ENCODE measurements around the gene RAB11FIP5. TPM values are rescaled to one million over a fixed set of nuclear protein-coding genes. Genes with fewer than 3 reads are reported as not detected.

RAB11FIP5 gene, protein sequence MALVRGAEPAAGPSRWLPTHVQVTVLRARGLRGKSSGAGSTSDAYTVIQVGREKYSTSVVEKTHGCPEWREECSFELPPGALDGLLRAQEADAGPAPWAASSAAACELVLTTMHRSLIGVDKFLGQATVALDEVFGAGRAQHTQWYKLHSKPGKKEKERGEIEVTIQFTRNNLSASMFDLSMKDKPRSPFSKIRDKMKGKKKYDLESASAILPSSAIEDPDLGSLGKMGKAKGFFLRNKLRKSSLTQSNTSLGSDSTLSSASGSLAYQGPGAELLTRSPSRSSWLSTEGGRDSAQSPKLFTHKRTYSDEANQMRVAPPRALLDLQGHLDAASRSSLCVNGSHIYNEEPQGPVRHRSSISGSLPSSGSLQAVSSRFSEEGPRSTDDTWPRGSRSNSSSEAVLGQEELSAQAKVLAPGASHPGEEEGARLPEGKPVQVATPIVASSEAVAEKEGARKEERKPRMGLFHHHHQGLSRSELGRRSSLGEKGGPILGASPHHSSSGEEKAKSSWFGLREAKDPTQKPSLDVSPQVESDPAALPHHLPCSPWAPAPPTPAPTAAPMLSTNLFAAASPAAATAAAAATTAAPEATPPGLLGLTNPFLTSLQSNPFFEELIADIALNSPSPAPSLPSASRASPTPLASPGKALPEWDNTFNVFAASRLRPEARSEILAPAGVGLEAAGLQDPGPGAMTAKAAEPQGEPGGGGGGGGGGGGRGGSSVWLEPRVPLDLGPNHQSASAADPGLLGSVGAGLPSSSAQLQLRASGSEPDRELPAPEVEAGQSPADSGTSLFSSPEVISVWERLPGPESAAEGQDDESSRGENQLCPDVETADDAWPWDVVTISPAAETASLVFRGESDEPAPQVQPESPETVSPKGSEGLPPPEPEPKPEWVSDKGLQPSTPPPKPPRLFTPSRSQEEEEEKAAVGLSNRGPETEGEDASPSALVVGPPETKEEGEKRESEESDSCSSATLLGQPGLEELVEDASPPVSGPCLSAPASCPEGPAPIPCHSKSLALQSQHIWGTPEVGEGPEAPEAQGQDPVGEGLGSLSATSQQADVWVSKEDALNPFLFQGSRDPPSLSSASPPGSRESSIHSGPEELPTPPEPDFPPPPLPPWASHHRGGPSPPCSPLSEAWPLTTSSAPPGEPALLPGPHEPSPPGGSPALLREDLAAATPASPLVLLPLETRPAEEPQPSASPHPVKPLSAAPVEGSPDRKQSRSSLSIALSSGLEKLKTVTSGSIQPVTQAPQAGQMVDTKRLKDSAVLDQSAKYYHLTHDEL (N-terminal part only)
- polyA plus RNA-seq (2012; ENCODE audit: insufficient read length, low read depth): 5.8 TPM

GRCh38 chr2:73112913-73113854, at the start of gene RAB11FIP5:
Gene RAB11FIP5 (minus strand): TSS chr2:73112948. CDS start chr2:73112777, 171 bp downstream.
- 0 out of 2 replicates have a peak, but pooled peaks have one; percentile 18 for TF ChIP-seq POLR2AphosphoS5 (IDR thresholded peaks at IDR 0.05; ENCODE audit: low read depth, low read length)
- TF ChIP-seq REST (IDR thresholded peaks at IDR 0.05; ENCODE audit: insufficient read depth in 1 of 2, low read depth in 2 of 2, low read length in 2 of 2): no peak
- no peak for TF ChIP-seq TAF1 (IDR thresholded peaks at IDR 0.05; ENCODE audit: borderline replicate concordance, insufficient read depth, low read length)
- TF ChIP-seq SIN3A (IDR thresholded peaks at IDR 0.05; ENCODE audit: borderline replicate concordance, insufficient read depth, low read length): no peak
- TF ChIP-seq FOXP2 (optimal IDR thresholded peaks at IDR 0.05; ENCODE audit: borderline replicate concordance, extremely low read depth, extremely low read length, insufficient read depth): no peak

DNA sequence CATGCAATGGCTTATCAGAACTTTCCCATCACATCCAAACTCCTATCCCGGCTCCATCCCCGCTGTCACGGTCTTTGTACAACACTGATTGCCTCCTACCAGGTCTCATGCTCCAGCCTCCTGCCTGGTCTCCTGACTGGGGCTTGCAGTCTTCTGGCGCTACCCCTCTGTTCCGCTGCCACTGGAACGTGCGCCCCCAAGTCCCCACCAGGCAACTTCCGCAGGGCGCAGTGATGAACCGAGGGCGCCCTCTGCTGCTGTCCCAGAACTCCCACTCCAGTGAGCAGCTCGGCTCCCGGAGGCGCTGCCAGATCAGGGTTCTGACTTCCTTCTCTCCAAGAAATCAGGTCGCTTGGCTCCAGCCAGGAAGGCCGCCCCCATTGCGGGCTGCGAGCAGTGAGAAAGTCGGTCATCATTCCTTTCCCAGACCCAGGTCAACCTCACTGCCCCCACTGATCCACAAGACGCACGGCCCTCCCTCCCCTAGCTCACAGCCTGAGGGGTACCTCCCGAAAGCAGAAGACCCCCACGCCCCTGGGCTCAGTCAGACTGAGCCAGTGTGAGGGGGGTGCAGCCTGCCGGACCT, 43.9 kb upstream of the RAB11FIP5 start:
- TF ChIP-seq POLR2AphosphoS5 (IDR thresholded peaks at IDR 0.05; ENCODE audit: low read depth, low read length) (no peak), SIN3A (IDR thresholded peaks at IDR 0.05; ENCODE audit: borderline replicate concordance, insufficient read depth, low read length) (no peak), TAF1 (IDR thresholded peaks at IDR 0.05; ENCODE audit: borderline replicate concordance, insufficient read depth, low read length) (no peak), FOXP2 (optimal IDR thresholded peaks at IDR 0.05; ENCODE audit: borderline replicate concordance, extremely low read depth, extremely low read length, insufficient read depth) (no peak), REST (IDR thresholded peaks at IDR 0.05; ENCODE audit: insufficient read depth in 1 of 2, low read depth in 2 of 2, low read length in 2 of 2) (no peak)

- TF ChIP-seq REST (IDR thresholded peaks at IDR 0.05; ENCODE audit: insufficient read depth in 1 of 2, low read depth in 2 of 2, low read length in 2 of 2): no peak
- TF ChIP-seq TAF1 (IDR thresholded peaks at IDR 0.05; ENCODE audit: borderline replicate concordance, insufficient read depth, low read length): no peak
- no peak for TF ChIP-seq FOXP2 (optimal IDR thresholded peaks at IDR 0.05; ENCODE audit: borderline replicate concordance, extremely low read depth, extremely low read length, insufficient read depth)
- TF ChIP-seq POLR2AphosphoS5 (IDR thresholded peaks at IDR 0.05; ENCODE audit: low read depth, low read length): no peak
- TF ChIP-seq SIN3A (IDR thresholded peaks at IDR 0.05; ENCODE audit: borderline replicate concordance, insufficient read depth, low read length): no peak
Observed at GRCh38 chr2:73142937-73143336, 30.2 kb upstream of the RAB11FIP5 start.
